ENCODE data around the gene FCHO1.

- TF ChIP-seq EZH2 (IDR thresholded peaks at IDR 0.05) (no peak), CTCF (IDR thresholded peaks at IDR 0.05) (no peak)
These were observed 28.0 kb downstream of the FCHO1 start for GRCh38 chr19:17778968-17779929.

Measured in neural progenitor cell (in vitro differentiated cells).